ENCODE results near the gene LAMC3. TPM values are rescaled to one million over a fixed set of nuclear protein-coding genes. Genes with fewer than 3 reads are reported as not detected.

The LAMC3 gene
- total and polyA plus RNA-seq, 9 of the 15 experiments (the other 6 are each of a cell fraction or from before 2014, with no cell fraction given) = 0.10 TPM; not detected in 8

GRCh38 chr9:130987054-130987453 lies 21.9 kb upstream of the LAMC3 start (continued):
- TF ChIP-seq TCFL5 (CRISPR knock-in tag; conservative IDR thresholded peaks at IDR 0.05) = no peak
- no peak for TF ChIP-seq STAT6 (CRISPR knock-in tag; IDR thresholded peaks at IDR 0.05)
- TF ChIP-seq ZNF324 (CRISPR knock-in tag; IDR thresholded peaks at IDR 0.05) = no peak
- no peak for TF ChIP-seq SREBF2 (CRISPR knock-in tag; IDR thresholded peaks at IDR 0.05)
- TF ChIP-seq PRDM10 (IDR thresholded peaks at IDR 0.05; ENCODE audit: partially characterized antibody) = no peak
- TF ChIP-seq HDAC2 (IDR thresholded peaks at IDR 0.05) = no peak

All from K562 (cell line).